ENCODE results near the gene PHKA1.
A peak's percentile ranks its signal among the peaks of the same experiment; 100 is the strongest.
"Not testable (repeated sequence)": the region's sequence is repeated elsewhere in the genome, so short reads cannot be mapped to it uniquely, and the experiment has no call there.

Gene PHKA1

GRCh38 chrX:72713599-72714477 is at the start of gene PHKA1:
TSS of gene PHKA1 (minus strand) at chrX:72714306. CDS start at chrX:72713880, 426 bp downstream.
- DNase-seq (ENCODE audit: low read depth) = not testable (repeated sequence)

GRCh38 chrX:72760454-72760853 is 46.3 kb upstream of the PHKA1 start:
- DNase-seq (ENCODE audit: low read depth) = not testable (repeated sequence)

- DNase-seq (ENCODE audit: low read depth) = not testable (repeated sequence)
Measured at GRCh38 chrX:72748545-72748944, 34.4 kb upstream of the PHKA1 start.

- not testable (repeated sequence) for DNase-seq (ENCODE audit: low read depth)
Measured at GRCh38 chrX:72745546-72745945, 31.4 kb upstream of the PHKA1 start.

GRCh38 chrX:72735561-72735960 is 21.5 kb upstream of the PHKA1 start:
- no peak for DNase-seq (ENCODE audit: low read depth)

- DNase-seq (ENCODE audit: low read depth) = not testable (repeated sequence)
Measured at GRCh38 chrX:72733636-72734035, 19.5 kb upstream of the PHKA1 start.

- DNase-seq (ENCODE audit: low read depth) = no peak
Measured at GRCh38 chrX:72727846-72728245, 13.7 kb upstream of the PHKA1 start.

- DNase-seq (ENCODE audit: low read depth) = no peak
Measured at GRCh38 chrX:72716766-72717165, 2.7 kb upstream of the PHKA1 start.

GRCh38 chrX:72715546-72715945 is 1.4 kb upstream of the PHKA1 start:
- no peak for DNase-seq (ENCODE audit: low read depth)

GRCh38 chrX:72714478-72714916 is 391 bp upstream of the PHKA1 start:
- DNase-seq (ENCODE audit: low read depth) = peak; percentile 14

- DNase-seq (ENCODE audit: low read depth) = no peak
Measured at GRCh38 chrX:72713130-72713529, 976 bp downstream of the PHKA1 start.

GRCh38 chrX:72712094-72712755 is 1.9 kb downstream of the PHKA1 start:
- DNase-seq (ENCODE audit: low read depth) = no peak

GRCh38 chrX:72705814-72706213 is 8.3 kb downstream of the PHKA1 start:
- DNase-seq (ENCODE audit: low read depth) = no peak

GRCh38 chrX:72705111-72705510 is 9.0 kb downstream of the PHKA1 start:
- DNase-seq (ENCODE audit: low read depth) = no peak

- DNase-seq (ENCODE audit: low read depth) = no peak
Measured at GRCh38 chrX:72694170-72694569, 19.9 kb downstream of the PHKA1 start.

- DNase-seq (ENCODE audit: low read depth) = no peak
Measured at GRCh38 chrX:72693477-72693876, 20.6 kb downstream of the PHKA1 start.

GRCh38 chrX:72687396-72687795 is 26.7 kb downstream of the PHKA1 start:
- DNase-seq (ENCODE audit: low read depth) = no peak

GRCh38 chrX:72685810-72686456 is 28.2 kb downstream of the PHKA1 start:
- no peak for DNase-seq (ENCODE audit: low read depth)

GRCh38 chrX:72685018-72685417 is 29.1 kb downstream of the PHKA1 start:
- no peak for DNase-seq (ENCODE audit: low read depth)

- no peak for DNase-seq (ENCODE audit: low read depth)
Measured at GRCh38 chrX:72683631-72684030, 30.5 kb downstream of the PHKA1 start.

GRCh38 chrX:72676465-72676864 is 37.6 kb downstream of the PHKA1 start:
- DNase-seq (ENCODE audit: low read depth) = no peak

GRCh38 chrX:72673951-72674350 is 40.2 kb downstream of the PHKA1 start:
- DNase-seq (ENCODE audit: low read depth) = not testable (repeated sequence)

- DNase-seq (ENCODE audit: low read depth) = not testable (repeated sequence)
Measured at GRCh38 chrX:72669508-72669907, 44.6 kb downstream of the PHKA1 start.

Data from GM04504 (cell line).